H1 (cell line): ENCODE results near the gene LGALS3.

Experiments
- ATF2 ChIP-seq: IDR thresholded peaks from 2 replicates; pipeline ENCODE4 v1.6.1; 2012; ENCODE audit warnings: low read length, inconsistent platforms
- CREB1 ChIP-seq: IDR thresholded peaks from 2 replicates; pipeline ENCODE4 v1.6.1; 2012; ENCODE audit warnings: inconsistent platforms
- EP300 ChIP-seq, 2 experiments: IDR thresholded peaks; 1 replicate in 1 of 2; 2 replicates in 1 of 2; pipeline ENCODE4 v1.6.1; 2011 to 2012; ENCODE audit warnings: low read depth in 2 of 2, low read length in 2 of 2, mild to moderate bottlenecking in 2 of 2, borderline replicate concordance in 1 of 2, inconsistent platforms in 1 of 2, moderate library complexity in 1 of 2
- HDAC2 ChIP-seq, 2 experiments: fragments of 300-600 bp in 1 of 2; sonication (generic) in 1 of 2; IDR thresholded peaks; 2 replicates each; pipeline ENCODE4 v1.6.1; 2011 to 2012; ENCODE audit warnings: low read depth in 2 of 2, low read length in 2 of 2, mild to moderate bottlenecking in 2 of 2, moderate library complexity in 2 of 2, borderline replicate concordance in 1 of 2, inconsistent platforms in 1 of 2
- HDAC6 ChIP-seq: IDR thresholded peaks from one replicate; pipeline ENCODE4 v1.7.1; 2012; ENCODE audit warnings: low read depth, mild to moderate bottlenecking, inconsistent platforms, low read length, moderate library complexity
- JUN ChIP-seq: IDR thresholded peaks from 2 replicates; pipeline ENCODE4 v1.6.1; 2011; ENCODE audit warnings: low read depth, mild to moderate bottlenecking, improper control_type of control experiment, low read length
- MAX ChIP-seq: IDR thresholded peaks from 2 replicates; pipeline ENCODE4 v1.6.1; 2012; ENCODE audit warnings: inconsistent platforms
- POLR2A ChIP-seq, 2 experiments: IDR thresholded peaks; 1 replicate in 1 of 2; 2 replicates in 1 of 2; pipeline ENCODE4 v1.6.1; 2011; ENCODE audit warnings: low read depth in 2 of 2, low read length in 2 of 2, mild to moderate bottlenecking in 2 of 2; ENCODE audit errors: control extremely low read depth in 1 of 2
- POLR2AphosphoS5 ChIP-seq: IDR thresholded peaks from 2 replicates; pipeline ENCODE4 v1.6.1; 2011; ENCODE audit warnings: low read depth, low read length
- SIX5 ChIP-seq: IDR thresholded peaks from 2 replicates; pipeline ENCODE4 v1.6.1; 2011; ENCODE audit warnings: mild to moderate bottlenecking, low read depth, low read length
- YY1 ChIP-seq: IDR thresholded peaks from 2 replicates; pipeline ENCODE4 v1.6.1; 2011; ENCODE audit warnings: low read depth, mild to moderate bottlenecking, low read length
- TF ChIP-seq, protein P1 (sequence below), 3 experiments: IDR thresholded peaks; 1 replicate in 2 of 3; 2 replicates in 1 of 3; pipeline versions ENCODE4 v1.5.1 to v1.6.1; 2011; ENCODE audit warnings: low read length in 3 of 3, mild to moderate bottlenecking in 3 of 3, inconsistent platforms in 2 of 3, low read depth in 1 of 3, moderate library complexity in 1 of 3; ENCODE audit not compliant: insufficient read depth in 1 of 3; ENCODE audit errors: control extremely low read depth in 1 of 3

GRCh38 chr14:55085060-55085660 is 43.9 kb upstream of the LGALS3 start:
- TF ChIP-seq, protein P1, sequence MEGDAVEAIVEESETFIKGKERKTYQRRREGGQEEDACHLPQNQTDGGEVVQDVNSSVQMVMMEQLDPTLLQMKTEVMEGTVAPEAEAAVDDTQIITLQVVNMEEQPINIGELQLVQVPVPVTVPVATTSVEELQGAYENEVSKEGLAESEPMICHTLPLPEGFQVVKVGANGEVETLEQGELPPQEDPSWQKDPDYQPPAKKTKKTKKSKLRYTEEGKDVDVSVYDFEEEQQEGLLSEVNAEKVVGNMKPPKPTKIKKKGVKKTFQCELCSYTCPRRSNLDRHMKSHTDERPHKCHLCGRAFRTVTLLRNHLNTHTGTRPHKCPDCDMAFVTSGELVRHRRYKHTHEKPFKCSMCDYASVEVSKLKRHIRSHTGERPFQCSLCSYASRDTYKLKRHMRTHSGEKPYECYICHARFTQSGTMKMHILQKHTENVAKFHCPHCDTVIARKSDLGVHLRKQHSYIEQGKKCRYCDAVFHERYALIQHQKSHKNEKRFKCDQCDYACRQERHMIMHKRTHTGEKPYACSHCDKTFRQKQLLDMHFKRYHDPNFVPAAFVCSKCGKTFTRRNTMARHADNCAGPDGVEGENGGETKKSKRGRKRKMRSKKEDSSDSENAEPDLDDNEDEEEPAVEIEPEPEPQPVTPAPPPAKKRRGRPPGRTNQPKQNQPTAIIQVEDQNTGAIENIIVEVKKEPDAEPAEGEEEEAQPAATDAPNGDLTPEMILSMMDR (IDR thresholded peaks at IDR 0.05; ENCODE audit: control extremely low read depth in 1 of 3, insufficient read depth in 1 of 3, low read depth in 1 of 3, low read length in 3 of 3): no peak
- TF ChIP-seq SIX5: no peak
- TF ChIP-seq ATF2: no peak
- TF ChIP-seq POLR2AphosphoS5: no peak
- no peak for TF ChIP-seq HDAC6
- TF ChIP-seq HDAC2 (IDR thresholded peaks at IDR 0.05; ENCODE audit: borderline replicate concordance in 1 of 2, low read depth in 2 of 2, low read length in 2 of 2): no peak
- no peak for TF ChIP-seq EP300 (IDR thresholded peaks at IDR 0.05; ENCODE audit: borderline replicate concordance in 1 of 2, low read depth in 2 of 2, low read length in 2 of 2)
- TF ChIP-seq CREB1: no peak
- TF ChIP-seq YY1: no peak
- no peak for TF ChIP-seq MAX
- TF ChIP-seq POLR2A (IDR thresholded peaks at IDR 0.05; ENCODE audit: control extremely low read depth in 1 of 2, low read depth in 2 of 2, low read length in 2 of 2): no peak
- TF ChIP-seq JUN: no peak
